NCI-H128 (cell line): ENCODE measurements around the gene PAFAH1B2.
"Not testable (repeated sequence)": the region's sequence is repeated elsewhere in the genome, so short reads cannot be mapped to it uniquely, and the experiment has no call there.

Experiments
- DNase-seq: peaks from one replicate; lab custom pipeline; 2025; ENCODE audit not compliant: unreplicated experiment; lab: John Stamatoyannopoulos, UW

Gene PAFAH1B2

DNA sequence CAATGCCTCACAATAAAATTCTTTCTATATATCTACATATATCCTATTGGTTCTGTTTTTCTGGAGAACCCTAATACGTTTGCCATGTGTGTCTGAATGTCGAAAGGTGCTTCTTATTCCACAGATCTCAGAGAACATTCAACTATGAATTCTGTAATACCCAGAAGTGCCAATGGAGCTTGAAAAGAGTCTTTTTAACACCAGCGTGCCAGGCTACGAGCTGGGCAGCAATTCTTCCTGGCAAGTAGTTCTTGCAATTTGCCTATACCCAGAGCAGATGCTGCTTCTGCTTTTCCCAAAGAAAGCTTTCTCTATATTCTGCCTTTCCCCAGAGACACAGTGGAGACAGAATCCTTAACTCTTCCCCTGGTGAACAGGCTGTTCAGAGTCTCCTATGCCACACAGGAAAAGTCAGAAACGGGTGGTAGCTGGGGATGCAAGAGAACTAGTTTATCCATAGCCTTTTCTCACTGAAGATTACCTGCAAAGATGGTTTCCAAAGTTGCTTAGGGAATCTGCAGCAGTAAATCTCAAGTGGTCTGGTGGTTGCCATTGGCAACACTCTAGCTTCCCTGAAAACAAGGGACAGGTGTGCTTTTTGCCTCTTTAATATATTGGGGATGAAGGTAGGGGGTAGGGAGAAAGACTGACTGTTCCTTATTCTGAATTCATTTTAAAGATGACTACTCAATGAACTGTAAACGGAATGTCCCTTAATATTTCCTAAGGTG is 16.8 kb upstream of the PAFAH1B2 start:
- peak; percentile 19 for DNase-seq

GRCh38 chr11:117128289-117128688 is 15.8 kb upstream of the PAFAH1B2 start:
- DNase-seq, result no peak

- DNase-seq, result not testable (repeated sequence)
Measured at GRCh38 chr11:117130396-117130795, 13.7 kb upstream of the PAFAH1B2 start.

- DNase-seq, result no peak
Measured at GRCh38 chr11:117130879-117131278, 13.2 kb upstream of the PAFAH1B2 start.

DNA sequence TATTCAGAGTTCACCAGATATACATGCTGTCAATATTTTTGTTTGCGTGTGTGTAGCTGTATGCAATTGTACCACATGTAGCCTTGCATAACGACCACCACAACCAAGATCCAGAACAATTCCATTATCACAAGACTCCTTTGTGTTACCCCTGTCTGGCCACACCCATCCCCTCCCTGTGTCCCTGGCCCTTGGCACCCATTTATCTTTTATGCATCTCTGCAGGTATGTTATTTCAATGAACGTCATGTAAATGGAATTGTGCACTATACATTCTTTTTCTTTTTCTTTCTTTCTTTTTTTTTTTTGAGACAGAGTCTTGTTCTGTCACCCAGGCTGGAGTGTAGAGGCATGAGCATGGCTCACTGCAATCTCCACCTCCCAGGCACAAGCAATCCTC is 9.7 kb upstream of the PAFAH1B2 start:
- DNase-seq, result no peak

DNA sequence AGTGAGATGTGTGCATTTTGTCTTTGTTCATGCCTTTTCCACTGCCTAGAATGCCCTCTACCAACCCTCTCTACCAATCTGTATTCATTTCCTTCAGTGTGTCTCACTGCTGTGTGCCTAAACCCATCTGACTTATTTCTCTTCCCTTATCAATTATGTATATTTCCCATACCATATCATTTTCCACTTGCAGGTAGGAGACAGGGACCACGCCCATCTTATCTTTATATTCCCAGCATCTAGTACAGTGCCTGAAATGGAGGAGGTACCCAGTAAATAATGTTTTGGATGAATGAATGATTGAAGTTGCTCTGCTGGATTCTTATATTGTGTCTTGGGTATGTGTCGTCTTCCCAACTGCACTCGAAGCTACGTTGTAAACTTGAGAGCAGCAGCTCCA is 9.1 kb upstream of the PAFAH1B2 start:
- DNase-seq, result not testable (repeated sequence)

GRCh38 chr11:117137223-117138086 is 6.6 kb upstream of the PAFAH1B2 start:
- DNase-seq, result not testable (repeated sequence)

DNA sequence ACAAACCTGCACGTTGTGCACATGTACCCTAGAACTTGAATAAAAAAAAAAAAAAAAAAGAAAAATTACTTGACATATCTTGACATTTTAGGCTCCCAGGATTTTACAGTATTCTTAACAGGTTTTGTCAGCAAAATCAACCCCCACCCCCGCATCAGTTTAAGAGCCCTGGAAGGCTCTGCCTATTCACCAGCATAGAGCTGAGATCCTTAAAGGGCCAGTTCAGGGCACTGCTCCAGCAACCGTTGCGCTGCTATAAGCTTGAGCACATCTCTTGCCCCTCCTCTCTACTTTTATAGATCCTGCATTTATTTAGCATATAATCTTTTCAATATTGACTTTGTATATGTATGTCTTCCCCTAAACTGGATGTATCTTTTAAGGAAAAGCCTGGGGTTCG is 697 bp upstream of the PAFAH1B2 start:
- DNase-seq, result no peak

DNA sequence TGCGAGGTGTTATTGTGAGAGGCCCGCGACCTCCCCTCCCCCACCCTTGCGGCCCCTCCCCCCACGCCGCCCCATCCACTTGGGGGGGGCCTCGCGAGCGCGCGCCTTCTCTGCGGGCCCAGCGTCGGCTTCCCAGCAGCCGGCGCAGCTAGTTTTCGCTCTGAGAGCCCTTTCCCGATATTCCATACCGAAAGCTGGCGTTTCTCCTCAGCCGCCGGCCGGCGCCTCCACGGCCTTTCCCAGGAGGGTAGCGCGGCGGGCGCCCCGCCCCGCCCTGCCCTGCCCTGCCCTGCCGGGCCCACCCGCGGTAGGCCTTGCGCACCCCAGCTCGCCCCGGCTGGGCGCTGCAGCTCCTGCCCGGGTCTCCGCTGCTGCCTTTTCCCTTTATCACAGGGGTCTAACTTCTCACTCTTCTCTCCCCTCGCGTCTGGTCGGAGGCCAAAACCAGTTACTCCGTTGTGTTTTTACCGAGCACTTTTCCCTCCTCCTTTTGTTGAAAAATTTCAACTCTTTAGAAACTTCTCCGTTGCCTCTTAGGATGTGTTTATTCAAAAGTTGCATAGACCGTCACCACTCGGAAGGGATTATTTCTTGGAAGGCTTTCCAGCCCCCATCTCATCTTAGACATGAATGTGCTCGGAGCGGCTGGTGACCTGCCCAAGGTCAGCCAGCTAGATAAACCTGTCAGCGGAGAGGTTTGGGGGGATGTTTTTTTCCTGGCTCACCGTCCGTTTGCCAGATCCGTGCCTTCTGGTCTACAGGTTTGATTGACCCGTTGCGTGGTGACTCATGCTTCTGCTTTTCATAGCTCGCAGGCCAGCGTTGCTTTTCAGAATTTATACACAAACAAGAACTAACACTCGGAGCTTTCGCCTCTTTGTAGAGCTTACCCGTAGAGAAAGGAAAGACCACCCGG is 648 bp downstream of the PAFAH1B2 start:
- no peak for DNase-seq

DNA sequence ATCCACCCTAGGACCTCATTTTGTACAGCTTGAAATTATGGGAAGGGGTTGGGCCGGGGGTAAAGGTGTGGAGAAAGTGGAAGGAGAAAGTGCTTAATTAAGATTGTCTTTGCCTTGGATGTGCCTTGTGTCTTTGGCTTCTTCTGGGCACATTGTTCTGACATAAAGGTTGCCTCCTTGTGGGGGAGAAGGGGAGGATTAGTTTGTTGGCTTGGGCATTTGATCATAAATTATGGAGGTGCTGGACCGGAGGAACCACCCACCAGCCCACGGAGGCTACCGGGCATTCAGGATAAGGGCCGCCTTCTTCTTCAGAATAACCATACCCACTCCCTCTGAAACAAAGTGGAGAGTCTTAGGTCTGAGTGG is 1.3 kb downstream of the PAFAH1B2 start:
- no peak for DNase-seq

GRCh38 chr11:117146521-117146920 is 2.4 kb downstream of the PAFAH1B2 start:
- no peak for DNase-seq

DNA sequence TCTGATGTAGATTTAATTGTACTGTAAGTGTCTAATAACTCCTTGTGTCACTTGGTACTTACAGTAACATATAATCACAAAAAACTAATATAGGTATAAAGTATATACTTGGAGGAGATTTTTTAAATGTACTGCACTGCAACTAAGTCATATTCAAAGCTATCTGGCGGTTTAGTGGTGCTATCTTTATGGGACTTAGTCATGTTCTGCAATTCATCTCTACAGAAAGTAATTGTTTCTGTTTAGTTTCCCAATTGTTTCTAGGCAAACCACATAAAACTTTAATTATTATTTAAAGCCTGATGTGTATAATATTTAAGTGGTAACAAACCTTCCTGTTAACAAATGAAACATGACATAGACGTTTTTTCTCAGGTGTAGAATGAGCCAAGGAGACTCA is 8.0 kb downstream of the PAFAH1B2 start:
- no peak for DNase-seq

DNA sequence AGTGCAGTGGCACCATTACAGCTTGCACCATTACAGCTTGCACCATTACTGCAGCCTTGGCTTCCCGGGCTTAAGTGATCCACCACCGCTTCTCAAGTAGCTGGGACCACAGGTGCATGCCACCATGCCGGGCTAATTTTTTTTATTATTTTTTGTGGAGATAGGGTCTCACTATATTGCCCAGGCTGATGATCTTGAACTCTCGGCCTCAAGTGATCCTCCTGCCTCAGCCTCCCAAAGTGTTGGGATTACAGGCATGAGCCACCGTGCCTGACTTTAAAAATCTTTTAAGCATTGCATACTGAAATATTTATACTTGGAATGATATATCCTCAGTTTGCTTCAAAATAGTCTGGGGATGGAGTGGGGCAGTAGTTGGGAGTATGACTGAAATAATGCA is 10.4 kb downstream of the PAFAH1B2 start:
- DNase-seq, result no peak

- no peak for DNase-seq
Measured at GRCh38 chr11:117157507-117157906, 13.4 kb downstream of the PAFAH1B2 start.

DNA sequence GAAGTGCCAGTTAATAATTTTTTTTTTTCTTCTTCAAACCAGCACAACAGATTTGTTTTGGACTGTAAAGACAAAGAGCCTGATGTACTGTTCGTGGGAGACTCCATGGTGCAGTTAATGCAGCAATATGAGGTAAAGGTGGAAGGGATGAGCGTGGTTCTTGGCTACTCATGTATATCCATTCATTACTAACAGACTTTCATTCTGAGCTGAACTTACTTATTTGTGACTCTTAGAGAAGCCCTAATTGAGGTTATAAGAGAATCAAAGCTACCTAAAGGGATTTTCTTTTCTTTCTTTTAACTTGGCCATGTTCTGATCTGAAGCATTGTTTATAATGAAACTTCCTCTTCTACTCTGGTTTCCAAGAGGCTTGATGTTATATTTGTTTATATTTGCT is 15.8 kb downstream of the PAFAH1B2 start:
- DNase-seq, result no peak

GRCh38 chr11:117160826-117161225 is 16.7 kb downstream of the PAFAH1B2 start:
- no peak for DNase-seq

DNA sequence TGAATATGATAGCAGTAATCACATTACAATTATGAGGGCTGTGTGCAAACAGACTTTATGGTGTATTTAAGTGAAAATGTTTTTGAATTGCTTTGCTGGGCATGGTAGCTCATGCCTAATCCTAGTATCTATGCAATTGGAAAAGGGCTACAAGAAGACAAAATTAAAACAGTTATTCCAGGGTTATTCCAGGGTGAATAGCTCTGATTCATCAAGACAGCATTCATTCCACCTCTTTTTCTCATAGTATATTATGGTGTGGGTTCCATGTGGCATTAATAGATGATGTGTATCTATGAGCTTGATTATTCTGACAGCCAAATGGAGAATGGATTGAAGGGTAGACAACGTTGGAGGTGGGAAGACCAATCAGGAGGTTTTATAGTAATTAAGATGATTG is 22.4 kb downstream of the PAFAH1B2 start:
- no peak for DNase-seq

DNA sequence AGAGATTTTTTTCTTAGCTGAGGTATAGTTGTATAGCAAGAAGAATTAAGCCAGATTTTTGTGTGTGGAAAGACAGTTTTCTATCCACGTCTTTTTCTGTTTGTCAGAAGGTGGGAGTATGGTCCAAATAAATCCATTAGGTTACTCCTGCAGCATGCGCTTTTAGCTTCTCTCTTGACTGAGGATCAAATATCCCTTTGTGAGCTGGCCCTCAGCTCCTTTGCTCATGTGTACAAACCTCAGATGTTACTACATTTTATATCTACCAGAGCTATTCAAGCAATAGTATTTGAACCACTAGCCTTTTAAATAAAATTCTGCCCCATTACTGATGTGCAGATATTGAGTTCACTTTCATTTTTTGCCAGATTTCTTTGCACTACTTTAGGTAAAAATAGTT is 25.6 kb downstream of the PAFAH1B2 start:
- DNase-seq, result no peak

GRCh38 chr11:117170210-117170609 is 26.1 kb downstream of the PAFAH1B2 start:
- no peak for DNase-seq

DNA sequence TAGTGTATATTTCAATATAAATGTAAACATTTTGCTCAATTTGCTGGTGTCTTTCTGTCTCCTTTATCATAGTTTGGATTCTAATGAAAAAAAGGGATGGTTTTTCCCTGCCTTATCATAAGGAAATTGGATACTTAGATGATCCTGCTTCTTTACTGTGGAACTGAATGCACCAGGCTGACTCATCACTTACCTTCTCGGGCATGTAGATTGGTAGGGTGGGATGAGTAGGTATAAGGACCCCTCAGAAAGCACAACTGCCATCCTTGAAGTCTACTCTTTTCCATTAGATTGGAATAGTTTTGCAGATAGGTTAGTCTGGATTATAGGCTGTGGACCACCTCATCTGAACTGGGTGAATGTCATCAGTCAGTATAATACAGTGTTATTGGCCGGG is 26.9 kb downstream of the PAFAH1B2 start:
- no peak for DNase-seq

GRCh38 chr11:117171404-117172061 is 27.4 kb downstream of the PAFAH1B2 start:
- DNase-seq, result no peak
